HG03045 (cell line): ENCODE measurements around the gene KCP.

Experiments
- ATAC-seq: cut with Tn5 transposase; IDR thresholded peaks from one replicate; pipeline ENCODE4 v1.9.1; 2021; ENCODE audit warnings: mild to moderate bottlenecking, moderate library complexity; ENCODE audit not compliant: unreplicated experiment

Gene KCP

GRCh38 chr7:128842674-128843641 lies 67.6 kb downstream of the KCP start:
- no peak for ATAC-seq

- ATAC-seq = no peak
These were observed 68.4 kb downstream of the KCP start for GRCh38 chr7:128841921-128842673.

- ATAC-seq = no peak
These were observed 69.3 kb downstream of the KCP start for GRCh38 chr7:128841171-128841690.

GRCh38 chr7:128840326-128841170 lies 70.0 kb downstream of the KCP start:
- ATAC-seq = no peak

GRCh38 chr7:128839751-128840177 lies 70.7 kb downstream of the KCP start:
- ATAC-seq = no peak

- ATAC-seq = no peak
These were observed 71.4 kb downstream of the KCP start for GRCh38 chr7:128838981-128839731.

GRCh38 chr7:128838109-128838779 lies 72.3 kb downstream of the KCP start:
- ATAC-seq = no peak

- no peak for ATAC-seq
These were observed 73.0 kb downstream of the KCP start for GRCh38 chr7:128837521-128837921.

- no peak for ATAC-seq
These were observed 73.7 kb downstream of the KCP start for GRCh38 chr7:128836729-128837348.

- ATAC-seq = no peak
These were observed 74.5 kb downstream of the KCP start for GRCh38 chr7:128835790-128836641.

GRCh38 chr7:128835231-128835751 lies 75.2 kb downstream of the KCP start:
- ATAC-seq = no peak

GRCh38 chr7:128833946-128834325 lies 76.6 kb downstream of the KCP start:
- no peak for ATAC-seq

- ATAC-seq = no peak
These were observed 77.2 kb downstream of the KCP start for GRCh38 chr7:128833148-128833945.

- ATAC-seq = no peak
These were observed 77.7 kb downstream of the KCP start for GRCh38 chr7:128832880-128833147.

- ATAC-seq = no peak
These were observed 78.3 kb downstream of the KCP start for GRCh38 chr7:128831994-128832879.
